ENCODE data around the gene LKAAEAR1. TPM values are rescaled to one million over a fixed set of nuclear protein-coding genes. Genes with fewer than 3 reads are reported as not detected.

The LKAAEAR1 gene
- total RNA-seq, 2 donors from 2014 or later: 10.2 TPM; not detected in 1

DNA sequence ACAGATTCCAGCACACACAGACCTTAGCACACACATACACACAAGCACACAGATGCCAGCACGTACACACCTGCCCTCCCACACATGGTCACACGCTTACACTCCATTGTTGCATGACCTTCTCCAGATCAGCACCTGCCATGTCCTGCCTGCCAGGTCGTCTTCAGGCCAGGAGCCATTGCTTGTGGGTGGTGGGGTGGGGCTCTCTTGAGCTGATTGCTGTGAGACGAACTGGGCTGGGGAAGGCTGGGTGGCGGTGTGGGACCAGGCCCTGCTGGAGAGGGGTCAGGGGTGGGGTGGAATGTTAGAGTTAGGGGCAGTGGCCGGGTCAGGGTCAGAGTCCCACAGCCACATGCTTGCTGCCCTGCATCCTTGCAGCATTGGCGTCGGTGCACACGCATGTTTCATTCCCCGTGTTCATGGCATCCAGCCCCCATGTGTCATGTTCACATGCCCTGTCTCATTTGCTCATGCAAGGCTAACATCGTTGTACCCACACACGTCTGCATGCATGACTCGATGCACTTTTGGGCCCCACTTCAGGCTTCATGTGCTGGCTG, 29.7 kb upstream of the LKAAEAR1 start:
- no peaks in the 10 kb centered on the region for H3K36me3 ChIP-seq
- no peaks in the 10 kb centered on the region for H3K27me3 ChIP-seq (replicated peaks; ENCODE audit: insufficient read depth)
- intact Hi-C loops (cut with DNase I): no loop called here
- TF ChIP-seq, protein P1, sequence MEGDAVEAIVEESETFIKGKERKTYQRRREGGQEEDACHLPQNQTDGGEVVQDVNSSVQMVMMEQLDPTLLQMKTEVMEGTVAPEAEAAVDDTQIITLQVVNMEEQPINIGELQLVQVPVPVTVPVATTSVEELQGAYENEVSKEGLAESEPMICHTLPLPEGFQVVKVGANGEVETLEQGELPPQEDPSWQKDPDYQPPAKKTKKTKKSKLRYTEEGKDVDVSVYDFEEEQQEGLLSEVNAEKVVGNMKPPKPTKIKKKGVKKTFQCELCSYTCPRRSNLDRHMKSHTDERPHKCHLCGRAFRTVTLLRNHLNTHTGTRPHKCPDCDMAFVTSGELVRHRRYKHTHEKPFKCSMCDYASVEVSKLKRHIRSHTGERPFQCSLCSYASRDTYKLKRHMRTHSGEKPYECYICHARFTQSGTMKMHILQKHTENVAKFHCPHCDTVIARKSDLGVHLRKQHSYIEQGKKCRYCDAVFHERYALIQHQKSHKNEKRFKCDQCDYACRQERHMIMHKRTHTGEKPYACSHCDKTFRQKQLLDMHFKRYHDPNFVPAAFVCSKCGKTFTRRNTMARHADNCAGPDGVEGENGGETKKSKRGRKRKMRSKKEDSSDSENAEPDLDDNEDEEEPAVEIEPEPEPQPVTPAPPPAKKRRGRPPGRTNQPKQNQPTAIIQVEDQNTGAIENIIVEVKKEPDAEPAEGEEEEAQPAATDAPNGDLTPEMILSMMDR (IDR thresholded peaks at IDR 0.05): no peak
- TF ChIP-seq POLR2AphosphoS5 (IDR thresholded peaks at IDR 0.05) (no peak), POLR2A (IDR thresholded peaks at IDR 0.05) (no peak)
- no peak for DNase-seq (ENCODE audit: low spot score)
- WGBS: 84% methylated on average over 13 of the region's 13 CpGs
- H3K4me3 ChIP-seq: no peak overlapping the region
- H3K27ac ChIP-seq: no peak overlapping the region
- no peaks in the 10 kb centered on the region for H3K9me3 ChIP-seq
- no peaks in the 10 kb centered on the region for H3K4me1 ChIP-seq (replicated peaks)

DNA sequence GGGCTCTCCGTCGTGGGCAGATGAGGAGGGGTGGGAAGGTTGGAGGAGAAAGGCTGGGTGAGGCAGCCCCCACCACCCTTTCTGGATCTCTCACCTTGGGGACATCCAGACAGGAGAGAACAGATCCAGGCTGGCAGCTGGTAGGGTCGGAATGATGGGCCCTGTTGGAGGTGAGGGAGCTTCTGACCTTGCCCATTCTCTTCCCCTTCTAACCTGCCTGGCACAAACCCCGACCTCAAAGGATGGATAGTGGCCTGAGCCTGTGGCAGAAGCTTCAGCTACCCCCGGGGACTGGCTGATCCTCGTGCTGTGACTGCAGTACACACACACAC, 29.2 kb upstream of the LKAAEAR1 start:
- no peaks in the 10 kb centered on the region for H3K4me1 ChIP-seq (replicated peaks)
- no peak overlapping the region for H3K27ac ChIP-seq
- WGBS: 71% methylated on average over 6 of the region's 6 CpGs
- H3K36me3 ChIP-seq: no peaks in the 10 kb centered on the region
- no peak overlapping the region for H3K4me3 ChIP-seq
- no peak for DNase-seq (ENCODE audit: low spot score)
- intact Hi-C loops (cut with DNase I): no loop called here
- H3K27me3 ChIP-seq (replicated peaks; ENCODE audit: insufficient read depth): no peaks in the 10 kb centered on the region
- TF ChIP-seq, protein P1 (IDR thresholded peaks at IDR 0.05): no peak
- TF ChIP-seq POLR2AphosphoS5 (IDR thresholded peaks at IDR 0.05): no peak
- H3K9me3 ChIP-seq: no peaks in the 10 kb centered on the region

DNA sequence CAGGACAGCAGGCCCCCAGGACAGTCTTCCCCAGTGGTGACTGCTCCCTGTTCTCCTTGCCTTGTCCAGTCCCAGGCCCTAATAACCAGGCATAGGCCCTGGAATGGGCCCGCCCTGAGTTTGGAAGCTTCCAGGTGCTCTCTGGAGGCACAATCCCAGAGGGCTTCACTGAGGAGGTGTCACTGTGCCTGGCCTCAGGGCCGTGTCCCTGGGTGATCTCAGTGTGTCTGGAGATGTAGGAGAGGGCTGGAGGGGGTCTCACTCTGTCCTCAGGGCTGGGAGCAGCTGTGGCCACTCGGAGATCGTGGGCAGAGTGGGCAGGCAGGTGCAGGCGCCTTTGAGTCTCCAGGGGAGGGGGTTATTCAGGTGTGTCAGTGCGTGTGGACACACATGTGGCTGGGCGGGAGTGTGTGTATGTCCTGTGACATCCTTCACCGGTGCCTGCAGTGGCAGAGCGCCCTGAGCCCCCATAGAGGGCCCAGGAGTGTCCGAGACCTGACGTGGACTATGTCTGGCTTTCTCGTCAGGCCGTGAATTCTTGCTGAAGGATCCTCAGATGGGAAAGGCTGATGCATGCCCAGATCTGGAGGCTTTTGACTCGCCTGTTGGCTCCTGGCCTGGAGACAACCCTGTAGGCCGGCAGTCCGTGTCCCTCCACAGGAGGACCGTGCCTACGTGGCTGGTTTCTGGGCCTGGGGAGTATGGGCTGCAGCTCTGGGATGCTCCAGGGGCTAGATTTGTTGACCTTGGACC, 28.7 kb upstream of the LKAAEAR1 start:
- H3K27me3 ChIP-seq (replicated peaks; ENCODE audit: insufficient read depth): no peaks in the 10 kb centered on the region
- WGBS: 76% methylated on average over 18 of the region's 18 CpGs
- no peaks in the 10 kb centered on the region for H3K36me3 ChIP-seq
- no peak overlapping the region for H3K4me3 ChIP-seq
- TF ChIP-seq, protein P1 (IDR thresholded peaks at IDR 0.05): no peak
- TF ChIP-seq POLR2AphosphoS5 (IDR thresholded peaks at IDR 0.05) (no peak), POLR2A (IDR thresholded peaks at IDR 0.05) (no peak)
- H3K4me1 ChIP-seq (replicated peaks): no peaks in the 10 kb centered on the region
- H3K9me3 ChIP-seq: no peaks in the 10 kb centered on the region
- H3K27ac ChIP-seq: no peak overlapping the region
- intact Hi-C loops (cut with DNase I): no loop called here
- no peak for DNase-seq (ENCODE audit: low spot score)

DNA sequence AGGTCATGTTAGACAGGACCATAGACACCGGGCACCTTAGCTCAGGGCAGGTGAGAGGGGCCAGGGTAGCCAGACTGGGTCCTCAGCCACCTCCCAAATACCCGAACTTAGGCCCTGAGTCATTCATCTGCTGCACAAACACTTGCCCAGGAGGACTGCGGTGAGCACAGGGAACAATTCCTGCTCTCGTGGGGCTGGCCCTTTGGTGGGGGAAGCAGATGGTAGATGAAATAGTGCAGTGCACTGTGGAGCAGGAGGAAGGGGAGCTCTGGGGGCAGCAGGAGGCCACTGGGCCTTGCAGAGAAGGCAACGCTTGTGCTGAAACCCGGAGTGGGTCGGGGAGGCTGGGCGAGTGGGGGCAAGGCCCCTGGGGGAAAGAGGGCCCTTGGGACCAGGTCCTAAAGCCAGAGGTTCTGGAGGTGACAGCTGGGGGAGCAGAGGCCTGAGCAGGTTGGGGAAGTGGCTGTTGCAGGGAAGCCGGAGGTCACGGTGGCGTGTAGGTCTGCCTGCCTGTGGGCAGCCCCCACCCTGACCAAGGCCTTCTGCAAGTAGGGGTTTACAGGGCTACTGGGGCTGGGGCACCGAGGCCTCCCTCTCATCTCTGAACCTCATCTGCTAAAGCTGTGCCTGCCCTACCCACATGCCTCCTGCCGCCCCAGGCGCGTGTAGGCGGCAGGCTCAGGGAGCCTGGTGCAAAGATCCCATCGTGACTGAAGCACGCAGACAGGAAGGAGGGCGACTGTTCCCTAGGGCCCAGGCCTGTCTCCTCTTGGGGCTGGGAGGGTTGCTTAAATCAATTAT, 27.8 kb upstream of the LKAAEAR1 start:
- Histone ChIP-seq H3K27ac (no peak overlapping the region), H3K4me3 (no peak overlapping the region), H3K9me3 (no peaks in the 10 kb centered on the region), H3K27me3 (replicated peaks; ENCODE audit: insufficient read depth) (no peaks in the 10 kb centered on the region), H3K4me1 (replicated peaks) (no peaks in the 10 kb centered on the region), H3K36me3 (no peaks in the 10 kb centered on the region)
- WGBS: 77% methylated on average over 19 of the region's 19 CpGs
- TF ChIP-seq, protein P1 (IDR thresholded peaks at IDR 0.05): no peak
- TF ChIP-seq POLR2AphosphoS5 (IDR thresholded peaks at IDR 0.05): no peak
- no peak for DNase-seq (ENCODE audit: low spot score)
- intact Hi-C loops (cut with DNase I): no loop called here
